Mucosa of rectum (tissue), 2 donors: ENCODE measurements around the gene KBTBD4.

Experiments
- H3K27ac ChIP-seq, 2 donors: one replicate each; pipeline ENCODE4 v1.7.0; 2013; ENCODE audit warnings: inconsistent platforms in 2 of 2, low read depth in 2 of 2, low read length in 2 of 2
- H3K27me3 ChIP-seq, 2 donors: one replicate each; pipeline ENCODE4 v1.7.0; 2013; ENCODE audit warnings: low read length in 2 of 2; ENCODE audit not compliant: control insufficient read depth in 2 of 2, insufficient read depth in 2 of 2
- H3K36me3 ChIP-seq, 2 donors: one replicate each; pipeline ENCODE4 v1.7.0; 2013; ENCODE audit warnings: low read length in 2 of 2; ENCODE audit not compliant: control insufficient read depth in 2 of 2, insufficient read depth in 2 of 2
- H3K4me1 ChIP-seq, 2 donors: one replicate each; pipeline ENCODE4 v1.7.0; 2013; ENCODE audit warnings: low read length in 2 of 2, mild to moderate bottlenecking in 1 of 2; ENCODE audit not compliant: control insufficient read depth in 2 of 2, insufficient read depth in 2 of 2
- H3K4me3 ChIP-seq, 2 donors: one replicate each; pipeline ENCODE4 v1.7.0; 2013; ENCODE audit warnings: low read length in 2 of 2
- H3K9ac ChIP-seq, 2 donors: one replicate each; pipeline ENCODE4 v1.7.0; 2013; ENCODE audit warnings: low read length in 2 of 2, low read depth in 1 of 2, mild to moderate bottlenecking in 1 of 2
- H3K9me3 ChIP-seq, 2 donors: one replicate each; pipeline ENCODE4 v1.7.0; 2013; ENCODE audit warnings: low read length in 2 of 2; ENCODE audit not compliant: control insufficient read depth in 2 of 2
- donor health status: healthy.
- donor health status: Normal muscosa, but diverticular disease.

The KBTBD4 gene

DNA sequence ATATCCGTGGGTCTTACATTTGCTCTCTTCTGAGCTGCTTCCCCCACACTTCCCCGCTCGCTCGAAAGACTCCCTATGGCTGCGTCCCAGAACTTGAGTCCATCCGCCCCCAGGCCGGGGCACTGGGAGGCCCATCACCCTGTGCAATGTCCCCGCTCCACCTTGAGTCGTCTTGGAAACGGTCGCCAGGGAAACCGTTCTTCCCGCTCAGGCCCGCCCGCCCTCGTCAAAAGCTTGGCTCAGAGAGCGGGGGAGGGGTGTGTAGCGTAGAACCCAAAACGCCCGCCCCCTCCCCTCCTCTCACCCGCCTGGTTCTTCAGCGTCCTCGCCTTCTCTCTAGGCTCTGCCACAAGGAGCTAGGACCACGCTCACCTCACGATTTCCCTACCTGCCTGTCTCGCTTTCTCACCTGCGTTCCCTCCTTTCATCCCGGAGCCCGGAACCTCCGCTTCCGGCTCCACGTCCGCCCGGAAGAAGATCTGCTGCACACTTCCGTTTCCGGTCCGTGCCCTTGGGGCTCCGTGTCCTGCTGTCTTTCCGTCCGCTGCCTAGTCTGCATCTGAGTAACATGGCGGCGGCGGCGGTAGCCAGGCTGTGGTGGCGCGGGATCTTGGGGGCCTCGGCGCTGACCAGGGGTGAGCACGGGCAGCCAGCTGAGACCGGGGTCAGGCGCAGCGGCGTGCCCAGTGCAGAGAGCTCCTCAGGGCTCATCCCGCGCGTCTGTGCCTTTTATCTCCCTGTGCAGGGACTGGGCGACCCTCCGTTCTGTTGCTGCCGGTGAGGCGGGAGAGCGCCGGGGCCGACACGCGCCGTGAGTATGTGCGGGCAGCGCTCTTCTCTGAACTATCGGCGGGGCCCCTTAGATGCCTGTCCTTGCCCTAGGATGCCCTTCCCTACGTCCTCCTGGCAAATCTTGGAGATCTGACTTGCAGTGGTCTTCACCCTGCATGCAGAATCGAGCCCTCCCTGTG lies at the start of gene KBTBD4, which contains the start of gene NDUFS3:
Gene KBTBD4, minus strand, starts transcription at position 447 of the 971 bp plus-strand sequence. Its CDS starts 19 bp downstream, at position 428.
Gene NDUFS3, plus strand, starts transcription at position 551 of the 971 bp plus-strand sequence. Its CDS starts 18 bp downstream, at position 569.
- peaks cover 17 to 19% of the 10 kb centered on the region in 2 donors for H3K4me1 ChIP-seq
- H3K9ac ChIP-seq: peak within 1 kb of the TSS; percentile 86 to 99
- peak within 1 kb of the TSS; percentile 88 to 96 for H3K4me3 ChIP-seq
- no peaks in the 10 kb centered on the region for H3K9me3 ChIP-seq
- H3K27me3 ChIP-seq: no peaks in the 10 kb centered on the region
- H3K36me3 ChIP-seq: peaks cover 26 to 44% of the 10 kb centered on the region in 2 donors
- H3K27ac ChIP-seq: peak within 1 kb of the TSS; percentile 86 to 88

DNA sequence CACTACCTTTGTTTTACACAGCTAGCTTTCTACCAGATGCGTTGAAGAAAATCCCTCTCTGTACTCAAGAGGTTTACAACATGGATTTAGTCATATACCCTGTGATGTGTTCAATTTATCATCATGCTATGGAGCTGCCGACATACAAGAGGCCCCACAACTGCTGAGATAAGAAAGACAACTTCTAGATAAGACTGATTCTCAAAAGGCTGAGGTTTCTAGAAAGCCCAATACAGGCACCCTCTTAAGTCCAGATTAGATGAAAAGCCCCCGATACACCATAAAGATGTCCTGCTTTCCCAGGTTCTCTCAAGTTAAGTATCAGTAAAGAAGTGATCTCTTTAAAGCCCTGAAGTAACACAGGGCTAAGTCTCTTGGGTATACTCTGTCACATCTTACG lies 49.3 kb upstream of the KBTBD4 start:
- H3K27ac ChIP-seq: no peak overlapping the region
- no peaks in the 10 kb centered on the region for H3K27me3 ChIP-seq
- peaks cover 37 to 57% of the 10 kb centered on the region in 2 donors for H3K36me3 ChIP-seq

DNA sequence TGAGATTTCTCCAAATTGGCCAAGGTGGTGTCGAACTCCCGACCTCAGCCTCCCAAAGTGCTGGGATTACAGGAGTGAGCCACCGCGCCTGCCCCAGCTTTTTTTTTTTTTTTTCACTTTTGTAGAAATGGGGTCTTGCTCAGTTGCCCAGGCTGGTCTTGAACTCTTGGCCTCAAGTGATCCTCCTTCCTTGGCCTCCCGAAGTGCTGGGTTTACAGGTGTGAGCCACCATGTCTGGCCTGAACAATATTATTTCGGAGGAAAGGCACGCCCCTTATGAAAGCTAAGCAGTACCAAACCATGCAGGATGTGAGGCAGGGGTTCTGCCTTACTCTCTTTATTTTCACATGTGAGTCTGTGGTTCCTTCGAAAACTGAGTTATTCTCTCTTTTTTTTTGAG lies 47.5 kb upstream of the KBTBD4 start:
- Histone ChIP-seq H3K9ac (no peak overlapping the region), H3K4me3 (no peak overlapping the region), H3K4me1 (no peaks in the 10 kb centered on the region), H3K27ac (no peak overlapping the region), H3K36me3 (peaks cover 45 to 72% of the 10 kb centered on the region in 2 donors), H3K9me3 (no peaks in the 10 kb centered on the region), H3K27me3 (no peaks in the 10 kb centered on the region)

More for the DNA sequence above, 49.3 kb upstream of the KBTBD4 start:
- no peak overlapping the region for H3K9ac ChIP-seq
- no peaks in the 10 kb centered on the region for H3K9me3 ChIP-seq
- no peaks in the 10 kb centered on the region for H3K4me1 ChIP-seq
- no peak overlapping the region for H3K4me3 ChIP-seq

DNA sequence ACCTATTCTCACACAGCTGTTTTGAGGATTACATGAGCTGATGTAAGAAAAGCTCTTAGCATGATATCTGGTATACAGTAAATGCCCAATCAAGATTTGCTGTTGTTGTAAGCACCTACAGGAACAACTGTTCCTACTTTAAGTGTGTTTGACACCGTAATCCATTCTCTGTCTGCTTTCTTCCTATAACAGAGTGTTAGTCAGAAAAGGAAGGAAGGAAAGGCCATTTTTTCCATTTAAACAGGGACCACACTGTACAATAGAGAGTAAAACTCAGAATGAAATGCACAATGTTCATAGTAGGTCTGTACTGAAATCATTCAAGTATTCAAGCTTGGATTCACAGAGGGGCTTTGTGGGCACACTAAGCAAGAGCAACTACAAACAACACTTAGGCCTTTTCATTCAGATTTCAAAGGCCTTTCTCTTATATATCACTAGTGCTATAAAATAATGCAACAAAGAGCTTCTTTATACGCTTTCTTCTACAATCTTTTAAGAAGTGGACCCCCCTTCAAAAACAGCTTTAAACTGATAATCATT lies 42.1 kb upstream of the KBTBD4 start:
- Histone ChIP-seq H3K4me3 (no peak overlapping the region), H3K9ac (no peak overlapping the region), H3K36me3 (peaks cover 38 to 58% of the 10 kb centered on the region in 2 donors), H3K27me3 (no peaks in the 10 kb centered on the region), H3K4me1 (no peaks in the 10 kb centered on the region), H3K9me3 (no peaks in the 10 kb centered on the region), H3K27ac (no peak overlapping the region)

DNA sequence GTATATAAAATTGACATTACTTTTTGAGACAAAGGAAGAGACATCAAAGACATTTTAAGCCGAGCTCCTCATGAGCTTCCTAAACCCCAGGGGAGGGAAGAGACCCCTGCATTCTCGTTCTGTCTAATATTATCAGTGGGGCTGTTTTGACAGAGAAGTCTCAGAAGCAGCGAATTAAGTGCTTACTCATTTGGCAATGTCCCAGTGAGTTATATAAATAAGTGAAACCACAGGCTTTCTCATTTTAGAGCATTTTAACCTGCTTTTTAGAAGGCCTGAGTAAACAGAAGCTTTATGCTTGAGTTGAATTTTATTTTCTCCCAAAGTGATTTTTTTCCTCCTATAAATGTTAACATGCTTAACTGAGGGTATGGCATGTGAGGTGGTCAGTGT lies 38.6 kb upstream of the KBTBD4 start:
- no peak overlapping the region for H3K4me3 ChIP-seq
- H3K36me3 ChIP-seq: peaks cover 29 to 39% of the 10 kb centered on the region in 2 donors
- no peak overlapping the region for H3K27ac ChIP-seq
- H3K9ac ChIP-seq: no peak overlapping the region
- no peaks in the 10 kb centered on the region for H3K27me3 ChIP-seq
- H3K9me3 ChIP-seq: no peaks in the 10 kb centered on the region
- no peaks in the 10 kb centered on the region for H3K4me1 ChIP-seq

DNA sequence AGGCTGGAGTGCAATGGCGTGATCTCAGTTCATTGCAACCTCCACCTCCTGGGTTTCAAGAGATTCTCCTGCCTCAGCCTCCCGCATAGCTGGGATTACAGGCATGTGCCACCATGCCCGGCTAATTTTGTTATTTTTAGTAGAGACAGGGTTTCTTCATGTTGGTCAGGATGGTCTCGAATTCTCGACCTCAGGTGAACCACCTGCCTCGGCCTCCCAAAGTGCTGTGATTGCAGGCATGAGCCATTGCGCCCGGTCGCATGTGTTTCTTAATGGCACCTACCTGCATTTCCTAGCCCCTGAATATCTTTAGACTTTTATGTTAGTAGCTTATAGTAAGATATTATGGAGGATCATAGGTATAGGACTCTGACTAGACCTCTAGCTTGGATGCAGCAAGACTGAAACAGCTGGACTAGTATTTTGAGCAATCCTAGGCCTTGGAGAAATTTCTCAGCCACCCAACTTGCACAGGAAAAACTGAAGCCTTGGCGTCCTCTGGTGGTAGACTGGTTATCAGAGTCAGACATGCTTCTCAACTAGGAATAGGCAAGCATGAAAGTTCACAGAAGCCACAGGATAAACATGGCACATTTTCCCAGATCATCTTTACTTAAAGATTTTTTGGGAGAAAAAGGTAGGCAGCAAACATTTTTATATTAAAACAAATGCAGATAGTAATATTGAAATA lies 38.1 kb upstream of the KBTBD4 start:
- H3K36me3 ChIP-seq: peaks cover 24 to 34% of the 10 kb centered on the region in 2 donors
- no peak overlapping the region for H3K9ac ChIP-seq
- H3K4me3 ChIP-seq: no peak overlapping the region
- H3K27me3 ChIP-seq: no peaks in the 10 kb centered on the region
- no peak overlapping the region for H3K27ac ChIP-seq
- H3K9me3 ChIP-seq: no peaks in the 10 kb centered on the region
- H3K4me1 ChIP-seq: no peaks in the 10 kb centered on the region

DNA sequence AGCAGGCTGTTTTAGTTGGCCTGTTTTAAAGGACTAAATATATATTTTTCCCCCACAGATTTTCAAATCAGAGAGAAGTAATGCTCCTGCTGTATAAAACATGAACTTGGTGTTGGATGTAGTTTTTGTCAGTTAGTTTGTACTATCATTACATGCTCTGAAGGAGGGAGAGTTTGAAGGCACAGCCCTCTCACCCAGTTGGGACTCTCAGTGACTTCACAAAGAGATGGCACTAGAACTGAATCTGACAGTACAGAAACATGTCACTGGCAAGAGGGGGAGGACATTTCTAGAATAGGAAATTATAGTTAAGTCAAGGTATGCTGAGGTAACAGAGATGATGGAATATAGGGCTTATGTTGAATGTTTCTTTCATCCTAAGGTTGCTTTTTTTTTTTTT lies 36.5 kb upstream of the KBTBD4 start:
- Histone ChIP-seq H3K27me3 (no peaks in the 10 kb centered on the region), H3K9me3 (no peaks in the 10 kb centered on the region), H3K9ac (no peak overlapping the region), H3K4me1 (no peaks in the 10 kb centered on the region), H3K27ac (no peak overlapping the region), H3K4me3 (no peak overlapping the region), H3K36me3 (peaks cover 11 to 18% of the 10 kb centered on the region in 2 donors)

DNA sequence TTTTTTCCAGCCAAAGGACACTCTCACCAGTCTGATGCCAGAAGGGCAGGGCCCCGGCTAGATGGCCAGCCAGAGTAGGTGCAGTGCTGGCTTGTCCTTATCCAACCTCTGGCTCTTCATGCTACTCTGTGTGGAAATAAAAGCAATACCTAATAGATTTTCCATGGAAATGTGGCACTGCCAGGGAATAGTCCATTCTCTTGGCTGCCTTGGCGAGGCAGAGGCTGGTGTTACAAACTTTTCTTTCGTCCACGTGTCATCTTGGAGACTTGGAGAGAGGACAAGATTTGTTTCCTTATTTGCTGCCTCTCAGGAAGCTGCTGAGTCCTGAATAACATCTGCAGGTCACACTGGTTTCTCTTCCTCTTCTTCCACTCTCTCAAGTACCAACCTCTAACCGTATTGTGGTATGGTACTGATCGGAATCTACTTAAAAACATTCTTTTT lies 32.6 kb upstream of the KBTBD4 start:
- H3K4me3 ChIP-seq: no peak overlapping the region
- no peaks in the 10 kb centered on the region for H3K9me3 ChIP-seq
- no peak overlapping the region for H3K27ac ChIP-seq
- H3K9ac ChIP-seq: no peak overlapping the region
- peaks cover 0 to 4% of the 10 kb centered on the region in 2 donors for H3K36me3 ChIP-seq
- H3K27me3 ChIP-seq: no peaks in the 10 kb centered on the region
- no peaks in the 10 kb centered on the region for H3K4me1 ChIP-seq

DNA sequence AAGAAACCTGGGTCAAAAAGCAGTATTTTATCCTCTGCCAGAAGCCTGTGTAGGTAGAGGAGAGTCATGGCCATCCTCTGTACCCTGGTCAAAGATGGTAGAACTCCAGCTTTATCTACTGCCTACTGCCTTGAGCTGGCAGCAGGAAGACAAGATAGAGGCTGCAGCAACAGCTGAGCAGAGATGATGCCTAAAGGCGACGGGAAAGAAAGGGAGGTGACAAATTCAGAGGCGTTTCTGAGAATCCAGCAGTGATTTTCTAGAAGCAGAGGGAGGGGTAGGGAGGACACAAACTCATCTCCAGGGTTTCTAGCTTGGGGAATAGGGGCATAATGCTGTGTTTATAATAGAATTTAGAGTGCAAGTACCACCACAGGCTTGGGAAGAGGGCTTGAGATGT lies 30.9 kb upstream of the KBTBD4 start:
- H3K9ac ChIP-seq: no peak overlapping the region
- no peaks in the 10 kb centered on the region for H3K4me1 ChIP-seq
- no peak overlapping the region for H3K27ac ChIP-seq

DNA sequence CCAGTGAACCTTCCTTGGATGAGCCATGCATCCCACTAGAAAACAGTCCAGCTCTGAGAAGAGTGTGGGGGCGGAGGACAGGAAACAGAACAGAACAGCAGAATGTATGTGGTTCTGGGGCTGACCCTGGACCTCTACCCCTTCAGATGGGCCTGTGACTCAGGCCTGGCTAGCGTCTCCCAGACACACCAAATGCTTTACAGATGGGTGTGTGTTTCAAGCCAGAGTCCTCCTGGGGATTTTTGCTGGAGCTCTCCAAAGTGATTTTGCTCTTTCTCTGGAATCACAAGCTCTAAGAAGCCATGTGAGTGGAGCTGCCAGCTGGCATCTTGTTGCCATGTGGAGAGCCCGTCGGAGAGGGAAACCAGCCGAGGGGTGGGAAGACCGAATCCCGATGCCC lies 28.6 kb upstream of the KBTBD4 start:
- H3K27ac ChIP-seq: no peak overlapping the region
- H3K36me3 ChIP-seq: peaks cover 0 to 4% of the 10 kb centered on the region in 2 donors
- H3K4me3 ChIP-seq: no peak overlapping the region
- H3K4me1 ChIP-seq: no peaks in the 10 kb centered on the region
- no peak overlapping the region for H3K9ac ChIP-seq
- no peaks in the 10 kb centered on the region for H3K9me3 ChIP-seq
- no peaks in the 10 kb centered on the region for H3K27me3 ChIP-seq

More for the DNA sequence above, 30.9 kb upstream of the KBTBD4 start:
- no peak overlapping the region for H3K4me3 ChIP-seq
- peaks cover 0 to 4% of the 10 kb centered on the region in 2 donors for H3K36me3 ChIP-seq
- no peaks in the 10 kb centered on the region for H3K9me3 ChIP-seq
- no peaks in the 10 kb centered on the region for H3K27me3 ChIP-seq
